K562 (cell line): ENCODE data around the gene BCL10. TPM values are rescaled to one million over a fixed set of nuclear protein-coding genes. Genes with fewer than 3 reads are reported as not detected.

Experiments used
- BCL6 ChIP-seq: fragments of 250-450 bp; sonication (Bioruptor Pico); IDR thresholded peaks from 2 replicates; pipeline ENCODE4 v1.4.0; 2020
- E2F1 ChIP-seq: sonication (generic); formaldehyde crosslinking; IDR thresholded peaks from 2 replicates; pipeline ENCODE4 v1.8.1; 2023; ENCODE audit warnings: mild to moderate bottlenecking, missing genetic modification reagents, moderate library complexity
- E2F3 ChIP-seq: fragments of 250-450 bp; sonication (Bioruptor Pico); IDR thresholded peaks from 2 replicates; pipeline ENCODE4 v1.4.0; 2020; ENCODE audit warnings: mild to moderate bottlenecking
- FOXK1 ChIP-seq: sonication (generic); formaldehyde crosslinking; IDR thresholded peaks from 2 replicates; pipeline ENCODE4 v1.8.0; 2022; ENCODE audit warnings: missing genetic modification reagents, mild to moderate bottlenecking, borderline replicate concordance
- GMEB1 ChIP-seq: fragments of 250-450 bp; sonication (Bioruptor Pico); IDR thresholded peaks from 2 replicates; pipeline ENCODE4 v1.4.0; 2020; ENCODE audit warnings: mild to moderate bottlenecking
- HDGF ChIP-seq: fragments of 450-650 bp; IDR thresholded peaks from 2 replicates; pipeline ENCODE4 v1.6.1; 2016
- HEY1 ChIP-seq: fragments of 250-450 bp; sonication (Bioruptor Pico); IDR thresholded peaks from 2 replicates; pipeline ENCODE4 v1.5.0; 2020; ENCODE audit warnings: mild to moderate bottlenecking, moderate library complexity, borderline replicate concordance
- HINFP ChIP-seq: fragments of 450-650 bp; conservative IDR thresholded peaks from 2 replicates; pipeline ENCODE4 v1.6.1; 2016; ENCODE audit warnings: missing genetic modification characterization, low read depth, mild to moderate bottlenecking, control low read depth, missing compliant biosample characterization
- HMGN3 ChIP-seq: IDR thresholded peaks from 2 replicates; pipeline ENCODE4 v1.6.1; 2011; ENCODE audit warnings: borderline replicate concordance, low read depth, mild to moderate bottlenecking, mixed read lengths, low read length; ENCODE audit not compliant: insufficient read length; ENCODE audit errors: extremely low read depth
- NCOA4 ChIP-seq: fragments of 450-650 bp; IDR thresholded peaks from 2 replicates; pipeline ENCODE4 v1.6.1; 2018; ENCODE audit warnings: mild to moderate bottlenecking; ENCODE audit not compliant: partially characterized antibody
- SIRT6 ChIP-seq: IDR thresholded peaks from one replicate; pipeline ENCODE4 v1.6.1; 2012; ENCODE audit warnings: low read depth, mild to moderate bottlenecking, control low read depth, inconsistent platforms, low read length, moderate library complexity
- XRCC3 ChIP-seq: fragments of 450-650 bp; IDR thresholded peaks from 2 replicates; pipeline ENCODE4 v1.6.1; 2017; ENCODE audit warnings: mild to moderate bottlenecking, moderate library complexity
- ZFX ChIP-seq: sonication (generic); formaldehyde crosslinking; IDR thresholded peaks from 2 replicates; pipeline ENCODE4 v1.8.0; 2022; ENCODE audit warnings: mild to moderate bottlenecking, missing genetic modification reagents, moderate library complexity
- ZKSCAN3 ChIP-seq: fragments of 250-450 bp; sonication (Bioruptor Pico); IDR thresholded peaks from 2 replicates; pipeline ENCODE4 v1.4.0; 2020
- ZMIZ1 ChIP-seq, 2 experiments: fragments of 150-350 bp in 1 of 2; IDR thresholded peaks; 2 replicates each; pipeline ENCODE4 v1.6.1; 2012 to 2016; ENCODE audit warnings: low read depth in 2 of 2, low read length in 2 of 2, mild to moderate bottlenecking in 1 of 2, moderate library complexity in 1 of 2
- ZNF174 ChIP-seq: fragments of 250-450 bp; sonication (Bioruptor Pico); IDR thresholded peaks from 2 replicates; pipeline ENCODE4 v1.4.0; 2020; ENCODE audit warnings: mild to moderate bottlenecking
- ZNF232 ChIP-seq: sonication (generic); formaldehyde crosslinking; IDR thresholded peaks from 2 replicates; pipeline ENCODE4 v1.8.0; 2022; ENCODE audit warnings: mild to moderate bottlenecking, missing genetic modification reagents
- ZNF354B ChIP-seq: fragments of 250-450 bp; sonication (Bioruptor Pico); IDR thresholded peaks from 2 replicates; pipeline ENCODE4 v1.4.0; 2020
- polyA plus RNA-seq, 8 experiments: library from polyadenylated mRNA; depleted of rRNA in 4 of 8; stranded (reverse) in 5 of 8; unstranded in 3 of 8; fragments of >200 nt; fragmentation: Nextera tagmentation in 2 of 8; fragmentation: Illumina TruSeq in 1 of 8; extraction: Ambion mirVana in 2 of 8; extraction: Trizol in 1 of 8; gene quantifications; 2 replicates each; pipeline versions ENCODE4 v1.2.1 to v1.2.3, GENCODE V29; 2011 to 2014; ENCODE audit warnings: inconsistent platforms in 1 of 8, missing spikeins in 1 of 8
- total RNA-seq, 7 experiments: library from RNA; depleted of rRNA in 6 of 7; stranded (reverse); fragments of >200 nt in 6 of 7; fragmentation: Illumina TruSeq in 2 of 7; extraction: Trizol in 2 of 7; gene quantifications; 2 replicates each; pipeline versions ENCODE4 v1.2.1 to v1.2.3, GENCODE V29; 2011 to 2021; ENCODE audit warnings: low replicate concordance in 1 of 7

Gene BCL10
- total and polyA plus RNA-seq, 9 of the 15 experiments (the other 6 are each of a cell fraction or from before 2014, with no cell fraction given): 8.0 to 19.4 (median 12.3) TPM

GRCh38 chr1:85219853-85220610 lies 56.4 kb downstream of the BCL10 start (continued):
- TF ChIP-seq HINFP (tag) (no peak), HMGN3 (peak; percentile 28), E2F3 (CRISPR knock-in tag) (no peak), ZMIZ1 (IDR thresholded peaks at IDR 0.05; ENCODE audit: low read depth in 2 of 2, low read length in 2 of 2) (0 out of 4 replicates have a peak, but pooled peaks of 1 of the 2 experiments have one; percentile 40), ZFX (CRISPR knock-in tag) (no peak), XRCC3 (no peak), HDGF (no peak), SIRT6 (no peak), GMEB1 (CRISPR knock-in tag) (no peak), HEY1 (no peak), FOXK1 (no peak), NCOA4 (no peak), E2F1 (CRISPR knock-in tag) (no peak), ZNF232 (CRISPR knock-in tag) (no peak), ZNF174 (CRISPR knock-in tag) (no peak), ZKSCAN3 (CRISPR knock-in tag) (no peak), ZNF354B (CRISPR knock-in tag) (no peak), BCL6 (CRISPR knock-in tag) (no peak)
